Upper lobe of right lung (tissue), 1 donor: Measurements from ENCODE around the gene HAO2. TPM values are rescaled to one million over a fixed set of nuclear protein-coding genes. Genes with fewer than 3 reads are reported as not detected.

Experiments
- ATAC-seq: fragments of 200-7000 bp; cut with Tn5 transposase; one replicate; pipeline ENCODE4 v1.9.1; 2020; ENCODE audit warnings: mild to moderate bottlenecking, moderate library complexity
- DNase-seq: peaks from one replicate; pipeline ENCODE4 v3.0.0-alpha.2; 2020
- H3K27ac ChIP-seq: fragments of 200-600 bp; one replicate; pipeline ENCODE4 v1.8.0; 2022
- H3K27me3 ChIP-seq: fragments of 200-600 bp; one replicate; pipeline ENCODE4 v1.8.0; 2022; ENCODE audit warnings: mild to moderate bottlenecking
- H3K36me3 ChIP-seq: fragments of 200-600 bp; one replicate; pipeline ENCODE4 v1.8.0; 2022
- H3K4me1 ChIP-seq: fragments of 200-600 bp; one replicate; pipeline ENCODE4 v1.8.0; 2022
- H3K4me3 ChIP-seq: fragments of 200-600 bp; one replicate; pipeline ENCODE4 v1.8.0; 2022; ENCODE audit warnings: mild to moderate bottlenecking
- H3K9me3 ChIP-seq: fragments of 200-600 bp; one replicate; pipeline ENCODE4 v1.8.0; 2022
- intact Hi-C: fragments of 100-400 bp; cut with DNase I; formaldehyde crosslinking; loops from one replicate; pipeline ENCODE4 v1.11.0; 2022
- total RNA-seq: library from RNA; stranded (reverse); fragmentation: NEBNext Ultra II Directional; extraction: Animal tissue kit (Norgen Biotek cat#: 25700); gene quantifications from one replicate; pipeline ENCODE4 v1.2.1, GENCODE V29; 2021
- TF ChIP-seq, protein P1 (sequence below): fragments of 200-600 bp; IDR thresholded peaks from one replicate; pipeline ENCODE4 v1.8.0; 2022; ENCODE audit warnings: antibody characterized with exemption
- donor health status: DM: no; HTN: yes; CAD: no; lungs with severe emphysema.

Gene HAO2
- total RNA-seq, 1 donor from 2014 or later: not detected

DNA sequence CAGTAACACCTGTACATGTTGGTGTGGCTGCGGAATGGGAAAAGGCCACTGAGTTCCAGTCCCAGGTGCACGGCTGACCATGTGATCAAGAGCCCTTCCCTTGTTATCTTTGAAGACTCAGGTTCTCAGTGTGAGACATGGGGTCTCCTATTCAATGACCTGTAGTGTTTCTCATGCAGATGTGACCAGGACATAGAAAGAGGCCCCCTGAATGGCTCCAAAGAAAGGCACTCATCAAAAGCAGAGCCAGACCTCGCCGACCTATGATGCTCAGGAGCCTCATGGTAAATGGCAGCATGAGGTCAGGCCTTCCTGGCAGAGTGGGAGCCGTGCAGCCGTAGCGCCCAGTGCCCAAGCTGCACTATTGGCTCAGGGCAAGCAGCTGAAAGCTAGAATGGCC, 42.3 kb upstream of the HAO2 start:
- peaks cover 6% of the 10 kb centered on the region for H3K27me3 ChIP-seq
- H3K36me3 ChIP-seq: no peaks in the 10 kb centered on the region
- no peak overlapping the region for H3K4me3 ChIP-seq
- ATAC-seq (no peak), DNase-seq (no peak)
- TF ChIP-seq, protein P1, sequence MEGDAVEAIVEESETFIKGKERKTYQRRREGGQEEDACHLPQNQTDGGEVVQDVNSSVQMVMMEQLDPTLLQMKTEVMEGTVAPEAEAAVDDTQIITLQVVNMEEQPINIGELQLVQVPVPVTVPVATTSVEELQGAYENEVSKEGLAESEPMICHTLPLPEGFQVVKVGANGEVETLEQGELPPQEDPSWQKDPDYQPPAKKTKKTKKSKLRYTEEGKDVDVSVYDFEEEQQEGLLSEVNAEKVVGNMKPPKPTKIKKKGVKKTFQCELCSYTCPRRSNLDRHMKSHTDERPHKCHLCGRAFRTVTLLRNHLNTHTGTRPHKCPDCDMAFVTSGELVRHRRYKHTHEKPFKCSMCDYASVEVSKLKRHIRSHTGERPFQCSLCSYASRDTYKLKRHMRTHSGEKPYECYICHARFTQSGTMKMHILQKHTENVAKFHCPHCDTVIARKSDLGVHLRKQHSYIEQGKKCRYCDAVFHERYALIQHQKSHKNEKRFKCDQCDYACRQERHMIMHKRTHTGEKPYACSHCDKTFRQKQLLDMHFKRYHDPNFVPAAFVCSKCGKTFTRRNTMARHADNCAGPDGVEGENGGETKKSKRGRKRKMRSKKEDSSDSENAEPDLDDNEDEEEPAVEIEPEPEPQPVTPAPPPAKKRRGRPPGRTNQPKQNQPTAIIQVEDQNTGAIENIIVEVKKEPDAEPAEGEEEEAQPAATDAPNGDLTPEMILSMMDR: no peak
- H3K9me3 ChIP-seq: no peaks in the 10 kb centered on the region
- intact Hi-C loops: no loop called here
- H3K27ac ChIP-seq: no peak overlapping the region
- no peaks in the 10 kb centered on the region for H3K4me1 ChIP-seq

DNA sequence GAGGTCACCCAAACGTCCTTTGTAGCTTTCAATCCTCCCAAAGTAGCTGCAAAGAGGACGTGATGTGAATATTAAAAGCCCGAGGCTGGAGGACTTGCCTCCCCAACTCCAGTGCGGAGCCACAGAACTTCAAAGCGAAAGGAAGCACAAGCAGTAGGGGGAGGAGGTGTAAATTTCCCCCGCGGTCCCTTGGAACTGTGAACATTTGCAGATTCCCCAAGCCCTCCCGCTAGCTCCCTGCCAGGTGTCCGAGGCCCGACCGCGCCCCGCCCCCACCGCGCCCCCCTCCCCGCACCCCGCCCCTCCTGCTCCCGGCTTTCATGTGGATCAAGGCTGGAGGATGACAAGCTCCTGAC, 41.5 kb upstream of the HAO2 start:
- H3K27me3 ChIP-seq: peaks cover 8% of the 10 kb centered on the region
- DNase-seq (no peak), ATAC-seq (peak; percentile 17)
- intact Hi-C loops: no loop called here
- no peaks in the 10 kb centered on the region for H3K9me3 ChIP-seq
- TF ChIP-seq, protein P1: no peak
- peak overlapping the region; percentile 41 for H3K4me3 ChIP-seq
- no peaks in the 10 kb centered on the region for H3K4me1 ChIP-seq
- no peak overlapping the region for H3K27ac ChIP-seq
- H3K36me3 ChIP-seq: no peaks in the 10 kb centered on the region

DNA sequence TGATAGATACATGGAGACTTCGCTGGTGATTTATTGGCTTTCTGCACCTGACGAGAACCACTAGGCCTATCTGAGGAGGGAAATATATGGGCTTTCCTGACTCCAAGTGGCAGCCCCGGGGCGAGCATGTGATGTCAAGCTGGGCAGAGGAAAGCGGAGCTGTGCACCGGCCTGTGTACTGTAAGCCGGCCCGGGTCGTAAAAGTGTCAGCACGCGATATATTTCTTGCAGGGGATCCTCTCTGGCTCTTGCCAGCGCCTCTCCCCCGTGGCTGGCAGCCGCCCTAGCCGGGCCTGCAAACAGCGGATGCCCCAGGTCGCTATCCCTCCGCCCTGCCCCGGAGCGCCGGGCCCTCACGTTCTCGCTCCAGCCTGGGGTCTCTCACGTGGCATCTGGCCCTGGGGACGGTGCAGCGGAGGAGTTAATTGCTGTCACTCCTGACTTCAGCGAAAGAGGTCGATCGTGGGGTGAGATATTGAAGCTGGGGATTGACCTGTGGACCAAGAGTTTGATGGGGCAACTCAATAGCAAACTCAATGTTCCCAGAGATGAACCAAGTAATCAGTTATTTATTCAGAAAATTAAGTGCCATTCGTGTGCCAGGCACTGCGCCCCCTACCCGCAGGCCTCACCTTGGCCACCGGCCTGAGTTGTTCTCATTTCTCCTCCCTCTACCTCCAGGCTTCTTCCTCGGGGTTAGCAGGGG, 41.0 kb upstream of the HAO2 start:
- H3K27me3 ChIP-seq: peaks cover 10% of the 10 kb centered on the region
- H3K27ac ChIP-seq: no peak overlapping the region
- peak; percentile 62 for DNase-seq
- TF ChIP-seq, protein P1: peak; percentile 23
- intact Hi-C loops: no loop called here
- no peaks in the 10 kb centered on the region for H3K9me3 ChIP-seq
- ATAC-seq: peak; percentile 43
- H3K36me3 ChIP-seq: no peaks in the 10 kb centered on the region
- H3K4me1 ChIP-seq: no peaks in the 10 kb centered on the region
- peak overlapping the region; percentile 41 for H3K4me3 ChIP-seq

DNA sequence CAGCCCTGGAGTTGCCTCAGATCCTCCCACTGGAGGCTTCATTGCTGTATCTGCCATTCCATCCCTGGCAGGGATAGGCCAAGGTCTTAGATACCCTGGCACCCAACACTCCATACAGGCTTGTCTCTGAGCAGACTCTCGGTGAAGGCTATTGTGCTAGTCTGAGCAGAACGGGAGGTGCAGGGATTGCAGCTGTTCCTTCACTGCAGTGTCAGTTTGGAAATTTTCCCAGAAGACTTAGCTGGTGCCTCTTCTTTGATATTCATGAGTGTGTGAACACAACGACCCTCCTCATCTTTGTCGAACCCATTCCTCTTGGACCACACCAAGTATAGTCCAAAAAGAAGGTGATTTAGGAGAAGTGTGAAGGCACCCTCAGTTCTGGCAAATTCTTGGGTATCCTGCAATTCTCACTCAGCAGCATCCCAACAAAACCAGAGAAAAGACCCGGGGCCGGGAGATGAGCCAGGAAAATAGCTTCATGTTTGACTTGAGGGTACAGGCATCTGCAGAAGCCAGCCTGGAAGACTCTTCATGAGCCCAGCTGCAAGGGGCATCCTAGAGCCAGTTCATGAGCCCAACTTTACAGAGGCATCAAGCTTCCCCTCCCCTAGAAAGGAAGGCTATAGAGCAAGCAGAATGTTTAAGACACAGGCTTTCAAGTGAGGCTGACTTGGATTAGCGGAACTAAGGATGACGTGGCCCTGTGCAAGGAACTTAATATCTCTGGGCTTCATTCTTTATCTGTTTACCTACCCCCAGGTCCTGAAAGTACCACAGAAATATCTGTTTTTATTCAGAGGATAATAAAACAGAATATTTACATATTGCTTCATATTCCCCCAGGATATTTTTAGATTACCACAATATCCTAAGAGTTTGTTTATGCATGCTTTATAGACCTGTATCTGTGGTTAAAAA, 38.8 kb upstream of the HAO2 start:
- no peaks in the 10 kb centered on the region for H3K4me1 ChIP-seq
- no peak for ATAC-seq
- no peak overlapping the region for H3K27ac ChIP-seq
- DNase-seq: no peak
- H3K27me3 ChIP-seq: peaks cover 10% of the 10 kb centered on the region
- H3K9me3 ChIP-seq: no peaks in the 10 kb centered on the region
- H3K4me3 ChIP-seq: no peak overlapping the region
- intact Hi-C loops: no loop called here
- TF ChIP-seq, protein P1: no peak
- no peaks in the 10 kb centered on the region for H3K36me3 ChIP-seq

DNA sequence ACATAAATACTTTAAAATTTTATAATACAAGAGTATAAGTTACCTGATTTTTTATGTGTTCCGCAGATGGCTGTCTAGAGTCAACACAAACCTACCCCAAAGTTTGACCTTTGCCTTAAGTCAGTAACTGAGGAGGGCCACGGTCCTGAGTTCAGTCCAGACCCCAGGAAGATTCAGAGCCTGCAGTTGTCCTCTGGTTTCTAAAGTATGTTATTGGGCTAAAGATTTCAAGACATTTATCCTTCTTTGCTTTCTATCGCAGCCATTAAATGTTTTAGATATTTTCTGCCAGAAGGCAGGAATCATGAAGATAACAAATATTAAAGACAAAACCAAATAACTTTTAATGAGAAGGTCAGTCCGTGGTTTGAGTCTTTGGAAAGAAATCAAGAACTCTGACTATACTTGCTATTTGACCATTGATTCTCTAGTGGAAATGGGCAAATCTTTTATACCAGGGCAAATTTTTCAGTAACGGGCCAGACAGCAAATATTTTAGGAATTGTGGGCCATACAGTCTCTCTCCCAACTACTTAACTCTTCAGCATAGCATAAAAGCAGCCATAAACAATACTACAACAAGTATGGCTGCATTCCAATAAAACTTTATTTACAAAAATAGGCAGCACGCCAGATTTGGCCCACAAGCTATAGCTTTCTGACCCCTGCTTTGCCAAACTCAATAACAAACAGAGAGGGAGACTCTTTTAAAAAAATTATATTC, 38.0 kb upstream of the HAO2 start:
- Histone ChIP-seq H3K4me1 (no peaks in the 10 kb centered on the region), H3K27me3 (peaks cover 10% of the 10 kb centered on the region), H3K36me3 (no peaks in the 10 kb centered on the region), H3K4me3 (no peak overlapping the region), H3K9me3 (no peaks in the 10 kb centered on the region), H3K27ac (no peak overlapping the region)
- TF ChIP-seq, protein P1: no peak
- ATAC-seq (no peak), DNase-seq (no peak)
- intact Hi-C loops: no loop called here
